ENCODE measurements around the gene PIGQ. TPM values are rescaled to one million over a fixed set of nuclear protein-coding genes. Genes with fewer than 3 reads are reported as not detected.

PIGQ gene
- 10 to 100 TPM; 30.4 to 42.4 (median 36.8) TPM for total RNA-seq

DNA sequence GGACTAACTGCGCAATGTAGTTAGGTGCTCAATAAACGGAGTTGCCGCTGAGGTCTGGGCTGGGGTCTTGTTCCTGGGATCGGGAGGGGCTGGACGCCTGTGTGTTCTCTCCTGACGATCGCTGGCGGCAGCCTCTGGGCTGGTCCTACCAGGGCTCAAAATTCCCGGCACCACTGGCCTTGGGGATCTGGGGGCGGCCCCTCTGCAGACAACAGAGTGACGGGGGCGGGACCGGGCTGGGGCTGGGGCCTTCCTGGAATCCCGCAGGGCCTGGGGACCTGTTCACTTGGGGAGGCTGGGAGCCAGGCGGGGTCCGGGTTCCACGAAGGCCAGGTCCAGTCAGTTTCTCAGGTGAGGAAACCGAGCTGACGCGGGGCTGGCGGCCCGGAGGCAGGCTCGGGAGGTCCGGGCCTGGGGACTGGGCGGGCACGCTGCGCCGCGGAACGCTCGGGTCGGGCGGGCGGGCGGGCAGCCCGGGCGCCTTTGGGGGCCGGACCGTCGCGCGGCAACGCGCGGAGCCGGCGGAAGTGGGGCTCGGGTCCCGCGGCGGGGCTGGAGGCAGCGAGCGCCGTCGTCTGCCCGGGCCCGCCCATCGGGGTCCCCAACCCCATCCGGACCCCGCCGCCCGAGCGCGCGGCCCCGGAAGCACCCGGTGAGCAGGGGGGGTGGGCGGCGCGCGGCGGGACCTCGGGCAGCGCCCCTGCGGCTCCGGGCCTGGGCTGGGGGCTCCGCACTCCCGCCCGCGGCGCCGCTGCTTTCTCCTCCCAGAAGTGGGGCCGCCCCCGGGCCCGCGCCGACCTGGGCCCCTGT lies at the start of gene PIGQ:
PIGQ (plus strand) TSS at position 524 of the 810 bp plus-strand sequence. CDS start 4,107 bp downstream, outside the sequence.
- Histone ChIP-seq H3K9me3 (no peaks in the 10 kb centered on the region), H3K4me3 (peak within 1 kb of the TSS; percentile 75 to 97), H3K27me3 (peaks cover 7% of the 10 kb centered on the region), H3K4me1 (peaks cover 0 to 64% (median 38%) of the 10 kb centered on the region in 3 donors), H3K27ac (peak within 1 kb of the TSS; percentile 9 to 88 (median 79)), H3K36me3 (peaks cover 0 to 27% of the 10 kb centered on the region in 2 donors)
- ATAC-seq = peak; percentile 83
- TF ChIP-seq POLR2A (IDR thresholded peaks at IDR 0.05) (peak; percentile 33 to 44), POLR2AphosphoS5 (IDR thresholded peaks at IDR 0.05) (no peak)
- WGBS, 2 donors (ENCODE audit: low coverage in 1 of 2) = no CpG with 5 or more reads among the region's 87 CpGs

- Histone ChIP-seq H3K27ac (no peak overlapping the region), H3K4me1 (peaks cover 0 to 22% (median 6%) of the 10 kb centered on the region in 3 donors), H3K27me3 (no peaks in the 10 kb centered on the region), H3K4me3 (no peak overlapping the region), H3K9me3 (no peaks in the 10 kb centered on the region), H3K36me3 (peaks cover 0 to 60% of the 10 kb centered on the region in 2 donors)
- TF ChIP-seq EP300 (IDR thresholded peaks at IDR 0.05) = no peak
- TF ChIP-seq, protein P1, sequence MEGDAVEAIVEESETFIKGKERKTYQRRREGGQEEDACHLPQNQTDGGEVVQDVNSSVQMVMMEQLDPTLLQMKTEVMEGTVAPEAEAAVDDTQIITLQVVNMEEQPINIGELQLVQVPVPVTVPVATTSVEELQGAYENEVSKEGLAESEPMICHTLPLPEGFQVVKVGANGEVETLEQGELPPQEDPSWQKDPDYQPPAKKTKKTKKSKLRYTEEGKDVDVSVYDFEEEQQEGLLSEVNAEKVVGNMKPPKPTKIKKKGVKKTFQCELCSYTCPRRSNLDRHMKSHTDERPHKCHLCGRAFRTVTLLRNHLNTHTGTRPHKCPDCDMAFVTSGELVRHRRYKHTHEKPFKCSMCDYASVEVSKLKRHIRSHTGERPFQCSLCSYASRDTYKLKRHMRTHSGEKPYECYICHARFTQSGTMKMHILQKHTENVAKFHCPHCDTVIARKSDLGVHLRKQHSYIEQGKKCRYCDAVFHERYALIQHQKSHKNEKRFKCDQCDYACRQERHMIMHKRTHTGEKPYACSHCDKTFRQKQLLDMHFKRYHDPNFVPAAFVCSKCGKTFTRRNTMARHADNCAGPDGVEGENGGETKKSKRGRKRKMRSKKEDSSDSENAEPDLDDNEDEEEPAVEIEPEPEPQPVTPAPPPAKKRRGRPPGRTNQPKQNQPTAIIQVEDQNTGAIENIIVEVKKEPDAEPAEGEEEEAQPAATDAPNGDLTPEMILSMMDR (IDR thresholded peaks at IDR 0.05) = no peak
- TF ChIP-seq POLR2A (IDR thresholded peaks at IDR 0.05) = no peak
- no peak for TF ChIP-seq POLR2AphosphoS5 (IDR thresholded peaks at IDR 0.05)
- ATAC-seq = no peak
- 45% methylated on average over 2 of the region's 13 CpGs; no CpG with 5 or more reads in 1 of the 2 donors for WGBS, 2 donors (ENCODE audit: low coverage in 1 of 2)
These were observed 48.9 kb upstream of the PIGQ start for GRCh38 chr16:520847-521246.

DNA sequence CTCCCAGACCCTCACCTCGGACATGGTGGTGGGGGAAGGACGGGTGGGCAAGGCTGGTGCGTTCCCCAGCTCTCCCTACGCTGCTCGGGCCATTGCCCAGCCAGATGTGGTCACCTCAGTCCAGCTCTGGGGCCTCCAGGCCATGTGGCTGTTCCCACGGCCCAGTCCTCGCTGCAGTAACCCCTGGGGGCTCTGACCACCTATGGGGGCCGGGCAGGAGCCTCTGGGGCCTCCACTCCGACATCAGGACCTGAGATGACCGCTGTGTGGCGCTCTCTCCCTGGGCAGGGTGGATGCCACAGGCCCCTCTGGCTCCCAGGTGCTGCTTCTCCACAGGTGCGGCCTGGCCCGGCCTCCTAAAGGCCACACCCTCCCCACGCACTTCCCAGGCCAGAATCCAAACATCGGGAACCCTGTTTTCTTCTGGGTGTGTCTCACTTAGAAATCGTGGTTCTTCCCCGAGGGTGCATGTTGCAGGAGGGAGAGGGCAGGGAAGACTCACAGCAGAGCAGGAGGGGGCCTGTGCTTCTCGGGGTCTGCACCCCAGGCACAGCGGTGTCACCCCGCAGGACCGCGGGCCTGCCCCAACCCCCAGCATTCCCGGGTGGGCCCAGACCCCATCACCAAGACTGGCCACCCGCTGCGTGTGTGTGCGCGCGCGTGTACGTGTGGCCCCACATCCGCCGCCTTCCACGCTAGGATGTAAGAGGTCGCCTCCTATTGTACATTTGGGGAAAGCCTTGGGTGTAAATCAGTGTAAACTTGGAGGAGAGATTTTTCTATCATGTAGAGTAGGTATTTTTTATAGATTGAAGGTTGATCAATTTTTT lies 48.2 kb upstream of the PIGQ start:
- H3K36me3 ChIP-seq = peaks cover 0 to 52% of the 10 kb centered on the region in 2 donors
- no peak for ATAC-seq
- TF ChIP-seq POLR2AphosphoS5 (IDR thresholded peaks at IDR 0.05) (no peak), EP300 (IDR thresholded peaks at IDR 0.05) (no peak), POLR2A (IDR thresholded peaks at IDR 0.05) (no peak)
- TF ChIP-seq, protein P1 (IDR thresholded peaks at IDR 0.05) = no peak
- no peaks in the 10 kb centered on the region for H3K9me3 ChIP-seq
- peaks cover 3 to 29% (median 13%) of the 10 kb centered on the region in 3 donors for H3K4me1 ChIP-seq
- no peak overlapping the region for H3K27ac ChIP-seq
- H3K27me3 ChIP-seq = no peaks in the 10 kb centered on the region
- H3K4me3 ChIP-seq = no peak overlapping the region
- 70 to 90% methylated on average over 2 to 4 of the region's 34 CpGs for WGBS, 2 donors (ENCODE audit: low coverage in 1 of 2)

GRCh38 chr16:522320-523096 lies 47.3 kb upstream of the PIGQ start:
- Histone ChIP-seq H3K4me1 (peaks cover 3 to 32% (median 14%) of the 10 kb centered on the region in 3 donors), H3K4me3 (no peak overlapping the region), H3K27me3 (no peaks in the 10 kb centered on the region), H3K27ac (no peak overlapping the region), H3K9me3 (no peaks in the 10 kb centered on the region), H3K36me3 (peaks cover 0 to 43% of the 10 kb centered on the region in 2 donors)
- 71% methylated on average over 10 of the region's 23 CpGs; no CpG with 5 or more reads in 1 of the 2 donors for WGBS, 2 donors (ENCODE audit: low coverage in 1 of 2)
- TF ChIP-seq, protein P1 (IDR thresholded peaks at IDR 0.05) = no peak
- TF ChIP-seq POLR2AphosphoS5 (IDR thresholded peaks at IDR 0.05) (no peak), POLR2A (IDR thresholded peaks at IDR 0.05) (no peak), EP300 (IDR thresholded peaks at IDR 0.05) (no peak)
- no peak for ATAC-seq
